ENCODE measurements around the gene TBC1D10B.

Gene TBC1D10B

GRCh38 chr16:30414159-30414558, 43.9 kb upstream of the TBC1D10B start:
- DNase-seq (ENCODE audit: low read depth) = no peak
- TF ChIP-seq CTCF (conservative IDR thresholded peaks at IDR 0.05; ENCODE audit: low read depth, low read length) = no peak
- no peak overlapping the region for H3K4me3 ChIP-seq (ENCODE audit: low read depth, low read length)

GRCh38 chr16:30413112-30413806, 43.0 kb upstream of the TBC1D10B start:
- no peak overlapping the region for H3K4me3 ChIP-seq (ENCODE audit: low read depth, low read length)
- DNase-seq (ENCODE audit: low read depth) = no peak
- no peak for TF ChIP-seq CTCF (conservative IDR thresholded peaks at IDR 0.05; ENCODE audit: low read depth, low read length)

GRCh38 chr16:30409125-30410060, 39.1 kb upstream of the TBC1D10B start:
- no peak overlapping the region for H3K4me3 ChIP-seq (ENCODE audit: low read depth, low read length)
- peak; percentile 97 for TF ChIP-seq CTCF (conservative IDR thresholded peaks at IDR 0.05; ENCODE audit: low read depth, low read length)
- peak; percentile 88 for DNase-seq (ENCODE audit: low read depth)

- peak overlapping the region; percentile 86 for H3K4me3 ChIP-seq (ENCODE audit: low read depth, low read length)
- no peak for TF ChIP-seq CTCF (conservative IDR thresholded peaks at IDR 0.05; ENCODE audit: low read depth, low read length)
- DNase-seq (ENCODE audit: low read depth) = peak; percentile 52
Observed at GRCh38 chr16:30407804-30408534, 37.7 kb upstream of the TBC1D10B start.

- TF ChIP-seq CTCF (conservative IDR thresholded peaks at IDR 0.05; ENCODE audit: low read depth, low read length) = no peak
- peak; percentile 87 for DNase-seq (ENCODE audit: low read depth)
- H3K4me3 ChIP-seq (ENCODE audit: low read depth, low read length) = peak within 1 kb of the TSS; percentile 86
Observed at GRCh38 chr16:30407102-30407803, 37.0 kb upstream of the TBC1D10B start, which contains the start of gene ZNF771. ZNF771 (plus strand) TSS chr16:30407606; CDS start chr16:30408054, 448 bp downstream.

- DNase-seq (ENCODE audit: low read depth) = no peak
- H3K4me3 ChIP-seq (ENCODE audit: low read depth, low read length) = peak overlapping the region; percentile 86
- TF ChIP-seq CTCF (conservative IDR thresholded peaks at IDR 0.05; ENCODE audit: low read depth, low read length) = no peak
Observed at GRCh38 chr16:30406795-30407101, 36.5 kb upstream of the TBC1D10B start.
